Nephron (organoid): Measurements from ENCODE around the gene ANGPTL4.
"Not testable (repeated sequence)": the region's sequence is repeated elsewhere in the genome, so short reads cannot be mapped to it uniquely, and the experiment has no call there.

Experiments used
- H3K27ac Mint-ChIP-seq, 3 experiments: 2 replicates each; pipeline ENCODE4 v1.8.0; 2020; ENCODE audit warnings: mixed read lengths in 3 of 3, mild to moderate bottlenecking in 2 of 3, moderate library complexity in 1 of 3
- H3K27me3 Mint-ChIP-seq: 2 replicates; pipeline ENCODE4 v1.8.0; 2021; ENCODE audit warnings: low read depth, mild to moderate bottlenecking, moderate library complexity, mixed read lengths
- H3K36me3 Mint-ChIP-seq: 2 replicates; pipeline ENCODE4 v1.8.0; 2020; ENCODE audit warnings: low read depth, mixed read lengths
- H3K4me1 Mint-ChIP-seq: 2 replicates; pipeline ENCODE4 v1.8.0; 2020; ENCODE audit warnings: mixed read lengths
- H3K4me3 Mint-ChIP-seq, 3 experiments: 2 replicates each; pipeline ENCODE4 v1.8.0; 2020; ENCODE audit warnings: mild to moderate bottlenecking in 3 of 3, mixed read lengths in 3 of 3, moderate library complexity in 2 of 3
- H3K9me3 Mint-ChIP-seq: 2 replicates; pipeline ENCODE4 v1.8.0; 2020; ENCODE audit warnings: mixed read lengths
- CTCF ChIP-seq, 3 experiments: fragments of 200-600 bp; sonication (generic); IDR thresholded peaks; one replicate each; pipeline ENCODE4 v1.5.0; 2021; ENCODE audit warnings: antibody characterized with exemption in 3 of 3; ENCODE audit not compliant: unreplicated experiment in 3 of 3

ANGPTL4 gene

GRCh38 chr19:8403098-8403819 is 39.3 kb downstream of the ANGPTL4 start:
- H3K27ac Mint-ChIP-seq: no peak overlapping the region
- peaks cover 40% of the 10 kb centered on the region for H3K36me3 Mint-ChIP-seq
- H3K9me3 Mint-ChIP-seq: no peaks in the 10 kb centered on the region
- H3K4me3 Mint-ChIP-seq: no peak overlapping the region
- no peak for TF ChIP-seq CTCF (IDR thresholded peaks at IDR 0.05; ENCODE audit: unreplicated experiment in 3 of 3)
- H3K27me3 Mint-ChIP-seq: no peaks in the 10 kb centered on the region
- H3K4me1 Mint-ChIP-seq: no peaks in the 10 kb centered on the region

- Mint-ChIP-seq H3K4me3 (no peak overlapping the region), H3K4me1 (no peaks in the 10 kb centered on the region), H3K27me3 (no peaks in the 10 kb centered on the region), H3K27ac (no peak overlapping the region), H3K9me3 (no peaks in the 10 kb centered on the region), H3K36me3 (peaks cover 40% of the 10 kb centered on the region)
- no peak for TF ChIP-seq CTCF (IDR thresholded peaks at IDR 0.05; ENCODE audit: unreplicated experiment in 3 of 3)
These were observed 39.8 kb downstream of the ANGPTL4 start for GRCh38 chr19:8403820-8404109.

DNA sequence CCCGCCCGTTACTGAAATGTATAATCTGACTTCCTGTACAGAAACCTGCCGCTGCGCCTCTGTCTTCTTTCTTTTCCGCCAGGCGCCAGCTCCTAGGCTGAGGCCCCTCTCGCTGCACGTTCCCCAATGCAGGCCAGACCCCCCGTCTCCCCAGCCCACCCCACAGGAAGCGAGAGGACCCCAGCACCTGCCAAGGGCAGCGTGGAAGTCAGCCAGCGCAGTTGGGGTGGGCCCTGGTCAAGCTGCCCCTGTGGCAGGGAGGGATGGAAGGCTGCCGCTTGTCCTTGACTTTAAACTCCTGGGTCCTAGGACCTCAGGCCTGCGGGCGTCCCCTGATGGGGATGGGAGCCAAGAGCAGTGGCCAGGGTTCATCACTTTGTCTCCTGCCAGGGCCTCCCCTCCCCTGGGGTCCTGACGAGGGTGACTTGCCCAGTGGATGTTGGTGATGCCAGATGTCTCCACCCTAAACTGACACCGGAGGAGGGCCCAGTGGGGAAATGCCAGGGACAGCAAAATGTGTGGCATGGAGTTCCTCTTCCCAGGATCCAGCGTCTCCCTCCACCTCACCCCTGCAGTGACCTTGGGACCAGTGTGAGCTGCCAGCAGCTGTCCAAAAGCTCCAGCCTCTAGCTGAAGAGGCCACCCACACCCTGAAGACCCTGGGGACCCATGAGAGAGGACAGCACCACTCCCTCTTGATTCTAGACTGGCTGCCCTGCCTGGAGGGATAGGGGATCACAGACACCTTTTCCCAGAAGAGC is 40.6 kb downstream of the ANGPTL4 start:
- Mint-ChIP-seq H3K36me3 (peaks cover 37% of the 10 kb centered on the region), H3K4me1 (no peaks in the 10 kb centered on the region), H3K27me3 (no peaks in the 10 kb centered on the region), H3K9me3 (no peaks in the 10 kb centered on the region), H3K4me3 (no peak overlapping the region), H3K27ac (no peak overlapping the region)
- no peak for TF ChIP-seq CTCF (IDR thresholded peaks at IDR 0.05; ENCODE audit: unreplicated experiment in 3 of 3)

DNA sequence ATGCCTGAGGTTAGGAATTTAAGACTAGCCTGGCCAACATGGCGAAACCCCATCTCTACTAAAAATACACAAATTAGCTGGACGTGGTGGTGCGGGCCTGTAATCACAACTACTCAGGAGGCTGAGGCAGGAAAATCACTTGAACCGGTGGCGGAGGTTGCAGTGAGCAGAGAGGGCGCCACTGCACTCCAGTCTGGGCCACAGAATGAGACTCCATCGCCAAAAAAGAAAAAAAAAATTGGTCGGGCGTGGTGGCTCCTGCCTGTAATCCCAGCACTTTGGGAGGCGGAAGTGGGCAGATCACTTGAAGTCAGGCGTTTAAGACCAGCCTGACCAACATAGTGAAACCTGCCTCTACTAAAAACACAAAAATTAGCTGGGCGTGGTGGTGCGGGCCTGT is 46.8 kb downstream of the ANGPTL4 start:
- H3K36me3 Mint-ChIP-seq, H3K4me3 Mint-ChIP-seq, H3K4me1 Mint-ChIP-seq, H3K9me3 Mint-ChIP-seq, H3K27ac Mint-ChIP-seq, H3K27me3 Mint-ChIP-seq: not testable (repeated sequence)

- peak; percentile 57 to 72 (median 59) for TF ChIP-seq CTCF (IDR thresholded peaks at IDR 0.05; ENCODE audit: unreplicated experiment in 3 of 3)
These were observed 49.1 kb downstream of the ANGPTL4 start, which contains the start of gene MARCHF2 for GRCh38 chr19:8412783-8413628. Gene MARCHF2 (plus strand): TSS chr19:8413305. CDS start chr19:8421841, 8,536 bp downstream.

GRCh38 chr19:8413629-8413995 is 49.7 kb downstream of the ANGPTL4 start:
- H3K27ac Mint-ChIP-seq: no peak overlapping the region
- no peaks in the 10 kb centered on the region for H3K36me3 Mint-ChIP-seq
- H3K4me3 Mint-ChIP-seq: peak overlapping the region; percentile 67 to 84 (median 78)
- H3K9me3 Mint-ChIP-seq: no peaks in the 10 kb centered on the region
- H3K4me1 Mint-ChIP-seq: peaks cover 13% of the 10 kb centered on the region
- no peak for TF ChIP-seq CTCF (IDR thresholded peaks at IDR 0.05; ENCODE audit: unreplicated experiment in 3 of 3)
- no peaks in the 10 kb centered on the region for H3K27me3 Mint-ChIP-seq

More at GRCh38 chr19:8412783-8413628, 49.1 kb downstream of the ANGPTL4 start, which contains the start of gene MARCHF2:
- Mint-ChIP-seq H3K9me3 (no peaks in the 10 kb centered on the region), H3K27ac (peak within 1 kb of the TSS in 1 of 3 experiments; percentile 64), H3K4me1 (peaks cover 8% of the 10 kb centered on the region), H3K4me3 (peak within 1 kb of the TSS; percentile 67 to 84 (median 78)), H3K36me3 (no peaks in the 10 kb centered on the region), H3K27me3 (no peaks in the 10 kb centered on the region)
